ENCODE results near the gene FBXL22. TPM values are rescaled to one million over a fixed set of nuclear protein-coding genes. Genes with fewer than 3 reads are reported as not detected.

Gene FBXL22
- total and polyA plus RNA-seq, 2 of the 8 experiments (the other 6 are each of a cell fraction or from before 2014, with no cell fraction given) = 0.09 to 0.47 TPM

DNA sequence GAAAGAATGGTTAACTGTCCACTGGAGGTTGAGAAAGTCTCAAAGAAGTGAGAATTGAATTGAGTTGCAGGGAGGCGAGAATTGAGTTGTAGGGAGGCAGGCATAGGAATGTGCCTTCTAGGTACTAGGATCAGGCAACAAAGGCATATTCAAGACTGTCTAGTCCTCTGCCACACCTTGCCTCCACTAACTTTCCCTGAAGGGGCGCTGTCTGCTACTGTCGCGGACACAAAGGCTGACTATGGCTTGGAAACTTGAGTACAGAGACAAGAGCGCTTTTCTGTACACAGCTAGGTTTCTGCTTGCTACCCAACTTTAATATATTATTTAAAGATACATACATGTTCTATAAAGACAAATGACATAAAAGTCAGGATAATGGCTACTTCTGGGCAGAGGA, 10.4 kb upstream of the FBXL22 start:
- Histone ChIP-seq H3K23ac (ENCODE audit: insufficient read length) (no peak overlapping the region), H3K79me2 (ENCODE audit: control insufficient read depth in 1 of 2, insufficient read depth in 2 of 2, low read length in 2 of 2) (no peaks in the 10 kb centered on the region), H3K27ac (ENCODE audit: low read depth, low read length) (no peak overlapping the region), H2BK120ac (replicated peaks; ENCODE audit: low read depth, low read length) (no peak overlapping the region), H4K20me1 (replicated peaks in 1 of 2; ENCODE audit: control insufficient read depth in 1 of 2, insufficient read depth in 2 of 2, low read length in 2 of 2) (peaks cover 1 to 2% of the 10 kb centered on the region in 2 experiments), H3K79me1 (ENCODE audit: low read depth, low read length) (no peaks in the 10 kb centered on the region), H3K4ac (replicated peaks; ENCODE audit: insufficient read length, low read depth, low read length) (no peak overlapping the region), H3K4me3 (ENCODE audit: extremely low read depth in 1 of 4, insufficient read depth in 2 of 4, low read depth in 3 of 4, low read length in 4 of 4) (no peak overlapping the region), H3K9ac (replicated peaks in 1 of 4; ENCODE audit: extremely low read depth in 1 of 4, low read depth in 3 of 4, low read length in 3 of 4) (no peak overlapping the region), H3K14ac (ENCODE audit: insufficient read length) (no peak overlapping the region), H3K9me3 (ENCODE audit: insufficient read depth in 2 of 2, low read depth in 1 of 2, low read length in 1 of 2) (no peaks in the 10 kb centered on the region), H3K4me2 (ENCODE audit: insufficient read depth in 1 of 2, low read depth in 2 of 2, low read length in 2 of 2) (no peak overlapping the region), H3K27me3 (replicated peaks in 1 of 4; ENCODE audit: control insufficient read depth in 3 of 4, extremely low read depth in 1 of 4, insufficient read depth in 3 of 4, low read length in 3 of 4) (no peaks in the 10 kb centered on the region), H2AFZ (ENCODE audit: low read length) (no peak overlapping the region), H3K56ac (replicated peaks; ENCODE audit: insufficient read length, low read depth, low read length) (no peak overlapping the region), H2BK5ac (ENCODE audit: low read depth, low read length) (no peak overlapping the region), H2BK20ac (ENCODE audit: low read length) (no peak overlapping the region), H3K18ac (ENCODE audit: extremely low read depth, low read length) (no peak overlapping the region), H4K8ac (ENCODE audit: extremely low read depth, insufficient read depth, low read length) (no peak overlapping the region), H3K23me2 (ENCODE audit: low read depth, low read length) (no peaks in the 10 kb centered on the region), H3K36me3 (ENCODE audit: control insufficient read depth in 2 of 4, insufficient read depth in 4 of 4, low read length in 3 of 4) (peaks cover 0 to 8% (median 0%) of the 10 kb centered on the region in 4 experiments; a peak in 2 of 8 replicates), H4K5ac (ENCODE audit: insufficient read length, low read depth, low read length) (no peak overlapping the region), H4K91ac (replicated peaks; ENCODE audit: insufficient read length, low read length) (no peak overlapping the region), H2BK15ac (ENCODE audit: low read length) (no peak overlapping the region), H3K4me1 (replicated peaks in 1 of 4; ENCODE audit: control insufficient read depth in 3 of 4, insufficient read depth in 4 of 4, low read length in 3 of 4) (no peaks in the 10 kb centered on the region), H2BK12ac (ENCODE audit: low read depth, low read length) (no peak overlapping the region), H2AK5ac (ENCODE audit: low read depth, low read length) (no peak overlapping the region)
- ChIA-PET POLR2A (ENCODE audit: partially characterized antibody) (interaction anchor here (1.4 kb wide), 1 partner anchor 12 kb away, joined by 4 read pairs; no protein-coding TSS in a partner anchor), CTCF (ENCODE audit: partially characterized antibody) (interaction anchor here (1.1 to 5.9 kb wide), 6 partner anchors 9 to 99 kb away, joined by 3 to 39 read pairs (median 4); partner anchors contain the start of gene FBXL22)
- 73% methylated on average over 5 of the region's 5 CpGs; no CpG with 5 or more reads in 1 of the 2 experiments for WGBS, 2 experiments (ENCODE audit: extremely low coverage in 1 of 2, insufficient coverage in 1 of 2, insufficient read length in 1 of 2, insufficient replicate concordance in 2 of 2, low coverage in 1 of 2, low lambda C conversion rate in 2 of 2, missing lambda C conversion rate in 1 of 2)
- FAIRE-seq = no peak
- TF ChIP-seq HDAC2 (IDR thresholded peaks at IDR 0.05; ENCODE audit: borderline replicate concordance in 1 of 2, low read depth in 2 of 2, low read length in 2 of 2) = no peak
- no peak for TF ChIP-seq EGR1 (IDR thresholded peaks at IDR 0.05; ENCODE audit: borderline replicate concordance, low read depth, low read length)
- no peak for TF ChIP-seq YY1 (IDR thresholded peaks at IDR 0.05; ENCODE audit: low read depth, low read length)
- TF ChIP-seq SRF (IDR thresholded peaks at IDR 0.05; ENCODE audit: low read depth, low read length) = no peak
- no peak for TF ChIP-seq BRCA1 (IDR thresholded peaks at IDR 0.05; ENCODE audit: low read depth, low read length)
- no peak for TF ChIP-seq JUN (IDR thresholded peaks at IDR 0.05; ENCODE audit: low read depth, low read length)
- TF ChIP-seq, protein P1, sequence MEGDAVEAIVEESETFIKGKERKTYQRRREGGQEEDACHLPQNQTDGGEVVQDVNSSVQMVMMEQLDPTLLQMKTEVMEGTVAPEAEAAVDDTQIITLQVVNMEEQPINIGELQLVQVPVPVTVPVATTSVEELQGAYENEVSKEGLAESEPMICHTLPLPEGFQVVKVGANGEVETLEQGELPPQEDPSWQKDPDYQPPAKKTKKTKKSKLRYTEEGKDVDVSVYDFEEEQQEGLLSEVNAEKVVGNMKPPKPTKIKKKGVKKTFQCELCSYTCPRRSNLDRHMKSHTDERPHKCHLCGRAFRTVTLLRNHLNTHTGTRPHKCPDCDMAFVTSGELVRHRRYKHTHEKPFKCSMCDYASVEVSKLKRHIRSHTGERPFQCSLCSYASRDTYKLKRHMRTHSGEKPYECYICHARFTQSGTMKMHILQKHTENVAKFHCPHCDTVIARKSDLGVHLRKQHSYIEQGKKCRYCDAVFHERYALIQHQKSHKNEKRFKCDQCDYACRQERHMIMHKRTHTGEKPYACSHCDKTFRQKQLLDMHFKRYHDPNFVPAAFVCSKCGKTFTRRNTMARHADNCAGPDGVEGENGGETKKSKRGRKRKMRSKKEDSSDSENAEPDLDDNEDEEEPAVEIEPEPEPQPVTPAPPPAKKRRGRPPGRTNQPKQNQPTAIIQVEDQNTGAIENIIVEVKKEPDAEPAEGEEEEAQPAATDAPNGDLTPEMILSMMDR (IDR thresholded peaks at IDR 0.05; ENCODE audit: control extremely low read depth in 1 of 3, insufficient read depth in 1 of 3, low read depth in 1 of 3, low read length in 3 of 3) = peak; percentile 45 to 67 (median 57)
- peak; percentile 32 to 47; a peak in 2 of 4 replicates for TF ChIP-seq RAD21 (IDR thresholded peaks at IDR 0.05 in 1 of 2, conservative IDR thresholded peaks at IDR 0.05 in 1 of 2; ENCODE audit: low read depth in 2 of 2, low read length in 2 of 2)
- DNase-seq (ENCODE audit: low read depth in 1 of 2, low spot score in 2 of 2) = no peak

Measured in H1 (cell line).